Measurements from ENCODE around the gene CABCOCO1. TPM values are rescaled to one million over a fixed set of nuclear protein-coding genes. Genes with fewer than 3 reads are reported as not detected.

CABCOCO1 gene
- total and polyA plus RNA-seq, 7 donors, result 0.10 to 3.1 (median 0.68) TPM; not detected in 2

GRCh38 chr10:61781969-61782403, 119.3 kb downstream of the CABCOCO1 start:
- H3K4me3 ChIP-seq, result no peak overlapping the region
- intact Hi-C loops (cut with DNase I), result no loop called here
- no peaks in the 10 kb centered on the region for H3K36me3 ChIP-seq
- TF ChIP-seq POLR2AphosphoS5 (IDR thresholded peaks at IDR 0.05) (no peak), CTCF (IDR thresholded peaks at IDR 0.05) (no peak), EP300 (IDR thresholded peaks at IDR 0.05) (no peak), POLR2A (IDR thresholded peaks at IDR 0.05) (no peak)
- no peaks in the 10 kb centered on the region for H3K27me3 ChIP-seq
- no peak for DNase-seq
- peaks cover 0 to 27% (median 18%) of the 10 kb centered on the region in 4 donors for H3K4me1 ChIP-seq
- H3K9me3 ChIP-seq, result no peaks in the 10 kb centered on the region
- H3K27ac ChIP-seq, result no peak overlapping the region

- TF ChIP-seq POLR2AphosphoS5 (IDR thresholded peaks at IDR 0.05) (no peak), CTCF (IDR thresholded peaks at IDR 0.05) (no peak), POLR2A (IDR thresholded peaks at IDR 0.05) (no peak), EP300 (IDR thresholded peaks at IDR 0.05) (no peak)
- Histone ChIP-seq H3K27me3 (no peaks in the 10 kb centered on the region), H3K4me3 (no peak overlapping the region), H3K36me3 (no peaks in the 10 kb centered on the region), H3K4me1 (peaks cover 0 to 30% (median 20%) of the 10 kb centered on the region in 4 donors), H3K27ac (no peak overlapping the region), H3K9me3 (no peaks in the 10 kb centered on the region)
- no peak for DNase-seq
- 82 to 88% methylated on average over 9 of the region's 9 CpGs for WGBS, 2 donors
- intact Hi-C loops (cut with DNase I), result no loop called here
These were observed 121.8 kb downstream of the CABCOCO1 start for GRCh38 chr10:61784354-61785133.

- DNase-seq, result no peak
- no peak overlapping the region for H3K4me3 ChIP-seq
- no peaks in the 10 kb centered on the region for H3K36me3 ChIP-seq
- TF ChIP-seq POLR2AphosphoS5 (IDR thresholded peaks at IDR 0.05) (no peak), EP300 (IDR thresholded peaks at IDR 0.05) (no peak), CTCF (IDR thresholded peaks at IDR 0.05) (no peak), POLR2A (IDR thresholded peaks at IDR 0.05) (no peak)
- no peaks in the 10 kb centered on the region for H3K9me3 ChIP-seq
- H3K27me3 ChIP-seq, result no peaks in the 10 kb centered on the region
- intact Hi-C loops (cut with DNase I), result no loop called here
- WGBS, 2 donors, result 75 to 77% methylated on average over 3 of the region's 3 CpGs
- H3K4me1 ChIP-seq, result peaks cover 0 to 20% (median 12%) of the 10 kb centered on the region in 4 donors
- peak overlapping the region in 1 of 4 donors; percentile 66 for H3K27ac ChIP-seq
These were observed 122.9 kb downstream of the CABCOCO1 start for GRCh38 chr10:61785473-61786105.

- no peaks in the 10 kb centered on the region for H3K9me3 ChIP-seq
- H3K27me3 ChIP-seq, result no peaks in the 10 kb centered on the region
- H3K27ac ChIP-seq, result peak overlapping the region in 3 of 4 donors; percentile 36 to 66 (median 62)
- TF ChIP-seq POLR2A (IDR thresholded peaks at IDR 0.05) (no peak), POLR2AphosphoS5 (IDR thresholded peaks at IDR 0.05) (no peak), CTCF (IDR thresholded peaks at IDR 0.05) (no peak), EP300 (IDR thresholded peaks at IDR 0.05) (no peak)
- no peak for DNase-seq
- peaks cover 0 to 30% (median 18%) of the 10 kb centered on the region in 4 donors for H3K4me1 ChIP-seq
- intact Hi-C loops (cut with DNase I), result no loop called here
- H3K4me3 ChIP-seq, result peak overlapping the region in 1 of 4 donors; percentile 17
- WGBS, 2 donors, result 37 to 74% methylated on average over 4 of the region's 4 CpGs
- H3K36me3 ChIP-seq, result no peaks in the 10 kb centered on the region
These were observed 124.0 kb downstream of the CABCOCO1 start for GRCh38 chr10:61786728-61787127.

Measured in sigmoid colon (tissue), 7 donors.